HG03025 (cell line): Measurements from ENCODE around the gene WWOX.

Source experiments
- ATAC-seq: cut with Tn5 transposase; IDR thresholded peaks from one replicate; pipeline ENCODE4 v1.9.1; 2021; ENCODE audit warnings: mild to moderate bottlenecking, moderate library complexity; ENCODE audit not compliant: unreplicated experiment, low FRiP score

Gene WWOX

DNA sequence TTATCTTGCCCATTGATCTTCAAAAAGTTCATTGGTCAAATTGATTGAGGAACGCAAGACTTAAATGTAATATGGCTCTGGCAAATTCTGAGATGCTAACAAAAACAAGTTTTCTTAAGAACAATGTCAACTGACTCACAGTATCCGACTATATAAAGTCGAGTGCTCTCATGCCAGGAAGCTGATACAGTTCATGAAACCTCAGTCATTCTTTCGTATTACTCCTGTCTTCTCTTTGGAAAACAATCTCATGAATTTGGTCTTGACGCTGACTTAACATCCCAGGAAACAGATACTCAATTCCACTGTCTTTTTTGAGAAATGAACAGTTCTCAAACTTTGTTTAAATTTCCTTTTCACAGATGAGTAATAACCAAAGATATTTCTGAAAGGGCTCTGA lies 796.2 kb downstream of the WWOX start:
- no peak for ATAC-seq

- ATAC-seq = no peak
Observed at GRCh38 chr16:78896280-78896679, 796.8 kb downstream of the WWOX start.

DNA sequence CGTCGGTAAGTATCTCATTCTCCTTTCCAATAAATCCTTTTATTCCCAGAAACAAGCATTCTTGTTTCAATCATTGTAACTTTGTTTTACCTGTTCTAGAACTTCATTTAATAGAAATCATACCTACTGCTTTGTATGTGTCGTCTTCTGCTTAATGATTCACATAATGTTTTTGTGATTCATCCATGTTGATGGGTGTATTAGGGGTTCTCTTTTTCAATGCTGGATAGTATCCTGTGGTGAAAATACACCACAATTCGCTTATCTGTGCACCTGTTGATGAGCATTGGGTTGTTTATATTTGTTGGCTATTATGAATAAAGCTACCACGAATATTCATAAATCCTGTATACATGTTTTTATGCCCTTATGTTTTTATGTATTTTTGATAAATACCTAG lies 797.8 kb downstream of the WWOX start:
- ATAC-seq = no peak

- ATAC-seq = no peak
Observed at GRCh38 chr16:78900044-78900811, 800.8 kb downstream of the WWOX start.

- ATAC-seq = no peak
Observed at GRCh38 chr16:78900966-78901365, 801.5 kb downstream of the WWOX start.

GRCh38 chr16:78902321-78902720 lies 802.9 kb downstream of the WWOX start:
- ATAC-seq = no peak

DNA sequence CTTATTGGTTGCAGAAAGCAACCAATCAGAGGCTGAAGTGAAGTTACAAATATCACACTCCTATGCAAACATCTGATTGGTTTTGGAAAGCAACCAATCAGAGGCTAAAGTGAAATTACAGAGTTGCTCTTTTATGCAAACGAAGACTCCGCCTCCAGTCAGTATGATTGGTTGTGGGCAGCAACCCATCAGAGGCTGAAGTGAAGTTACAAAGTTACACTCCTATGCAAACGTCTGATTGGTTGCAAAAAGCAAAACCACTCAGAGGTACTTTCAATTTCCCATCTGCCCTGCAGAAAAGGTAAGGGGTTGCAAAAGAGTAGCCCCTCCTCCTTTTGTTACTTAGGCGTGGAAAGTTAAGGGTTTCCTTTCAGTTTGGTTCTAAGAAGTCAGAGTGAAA lies 803.8 kb downstream of the WWOX start:
- ATAC-seq = no peak

- no peak for ATAC-seq
Observed at GRCh38 chr16:78903843-78904242, 804.4 kb downstream of the WWOX start.

DNA sequence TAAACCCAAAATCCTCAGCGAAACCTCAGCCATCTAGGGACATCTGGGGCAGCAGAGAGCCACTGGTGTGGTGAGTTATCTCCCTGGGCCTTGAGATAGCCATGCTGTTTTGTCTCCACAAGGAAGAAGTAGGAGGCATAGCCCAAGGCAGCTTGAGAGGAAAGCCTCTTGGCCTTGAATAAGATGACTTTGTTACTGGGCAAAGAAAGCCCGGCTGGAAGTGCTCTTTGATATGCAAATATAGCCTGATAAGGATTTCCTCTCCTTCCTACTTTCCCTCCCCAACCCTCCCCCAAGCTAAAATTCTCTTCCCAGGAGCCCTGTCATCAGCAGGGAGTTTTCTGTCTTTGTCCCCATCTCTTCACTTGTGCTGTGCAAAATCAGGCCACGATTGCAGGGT lies 806.7 kb downstream of the WWOX start:
- no peak for ATAC-seq

- ATAC-seq = no peak
Observed at GRCh38 chr16:78909226-78909625, 809.8 kb downstream of the WWOX start.

DNA sequence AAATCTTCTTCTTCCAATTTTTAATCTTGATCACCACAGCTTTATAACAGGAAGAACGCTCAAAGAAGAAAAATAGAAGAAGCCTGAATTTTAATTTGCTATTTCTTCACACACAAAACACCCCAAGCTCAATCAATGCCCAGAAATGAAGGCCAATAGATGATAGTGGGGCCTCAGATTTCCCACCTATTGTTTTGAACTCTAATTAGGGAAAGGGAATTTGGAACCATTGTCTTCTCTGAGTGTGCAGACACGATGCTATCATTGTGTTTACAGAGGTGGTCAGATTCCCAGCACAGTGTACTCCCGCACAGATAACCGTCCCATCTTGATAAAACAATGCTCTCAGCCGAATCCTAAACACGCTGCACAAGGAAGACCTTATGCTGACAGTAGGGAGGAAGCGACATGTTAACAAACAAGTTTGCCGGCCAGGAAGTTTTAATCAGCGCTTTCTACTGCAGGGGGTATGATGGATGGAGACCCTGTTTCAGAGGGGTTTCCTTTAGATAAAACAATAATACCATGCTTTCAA lies 816.4 kb downstream of the WWOX start:
- no peak for ATAC-seq

DNA sequence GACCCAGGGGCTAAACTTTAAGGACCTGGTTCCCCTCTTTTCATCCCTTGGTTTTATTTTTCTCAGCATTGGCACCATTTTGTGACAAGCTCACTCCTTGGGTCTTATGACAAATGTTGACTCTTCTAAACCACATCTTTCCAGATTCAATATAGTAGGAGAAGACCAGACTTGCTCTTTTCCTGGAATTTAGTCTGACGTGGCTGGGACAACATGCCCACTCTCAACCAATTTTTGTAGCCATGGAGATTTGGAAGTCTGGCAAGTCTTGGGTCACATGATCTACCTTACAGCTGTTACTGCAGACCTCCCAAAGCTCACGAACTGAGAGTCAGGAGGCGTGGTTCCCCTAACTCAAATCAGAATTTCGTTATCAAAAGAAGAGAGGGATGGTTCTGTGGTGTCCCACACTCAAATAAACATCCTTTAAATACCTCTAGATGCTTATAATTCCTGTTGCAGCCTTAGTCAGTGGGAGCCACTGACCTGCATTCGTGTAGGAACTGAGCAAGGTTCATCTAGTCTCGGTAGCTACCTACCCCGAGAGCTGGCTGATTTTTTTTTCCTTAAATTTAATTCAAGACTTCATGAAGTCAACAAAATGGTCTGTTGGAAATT lies 817.6 kb downstream of the WWOX start:
- no peak for ATAC-seq

DNA sequence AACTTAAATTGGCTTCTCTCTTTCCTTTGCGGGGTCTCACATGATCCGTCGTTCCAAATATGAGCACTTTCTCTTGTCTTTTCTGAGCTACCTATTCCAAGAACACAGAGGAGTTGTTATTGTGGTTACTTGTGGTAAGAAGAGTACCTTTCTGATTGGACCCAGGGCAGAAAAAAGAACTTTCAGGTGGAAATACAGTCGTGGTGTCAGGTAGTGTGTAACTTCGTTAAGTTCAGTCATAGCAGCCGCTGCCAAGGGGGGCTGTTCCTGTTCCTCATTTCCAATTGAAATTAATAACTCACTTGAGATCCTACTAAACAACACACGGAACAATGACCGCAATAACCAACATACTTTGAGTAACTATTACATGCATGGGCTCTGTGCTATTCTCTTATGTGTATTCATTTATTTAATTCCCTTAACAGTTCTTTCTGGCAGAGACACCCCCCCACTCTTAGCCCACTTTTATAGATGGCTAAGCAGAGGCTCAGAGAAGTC lies 819.4 kb downstream of the WWOX start:
- ATAC-seq = no peak

DNA sequence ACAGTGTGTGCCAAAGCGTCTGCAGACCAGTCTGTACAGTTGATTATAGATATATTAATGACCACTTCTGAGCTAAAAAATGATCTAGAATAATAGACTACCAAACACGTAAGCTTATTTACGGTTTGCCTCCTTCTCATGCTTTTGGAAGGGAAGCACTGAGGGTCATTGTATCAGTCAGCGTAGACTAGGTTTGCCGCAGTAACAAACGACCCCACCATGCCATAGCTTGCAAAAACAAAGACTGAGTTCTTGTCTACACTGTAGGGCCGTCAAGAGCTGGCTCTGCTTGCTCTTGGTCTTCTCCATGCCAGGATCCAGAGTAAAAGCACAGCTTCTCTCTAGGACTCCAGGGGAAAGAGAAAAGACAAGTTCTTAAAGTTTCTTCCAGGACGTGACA lies 820.4 kb downstream of the WWOX start:
- ATAC-seq = no peak

- ATAC-seq = no peak
Observed at GRCh38 chr16:78920621-78921020, 821.2 kb downstream of the WWOX start.

DNA sequence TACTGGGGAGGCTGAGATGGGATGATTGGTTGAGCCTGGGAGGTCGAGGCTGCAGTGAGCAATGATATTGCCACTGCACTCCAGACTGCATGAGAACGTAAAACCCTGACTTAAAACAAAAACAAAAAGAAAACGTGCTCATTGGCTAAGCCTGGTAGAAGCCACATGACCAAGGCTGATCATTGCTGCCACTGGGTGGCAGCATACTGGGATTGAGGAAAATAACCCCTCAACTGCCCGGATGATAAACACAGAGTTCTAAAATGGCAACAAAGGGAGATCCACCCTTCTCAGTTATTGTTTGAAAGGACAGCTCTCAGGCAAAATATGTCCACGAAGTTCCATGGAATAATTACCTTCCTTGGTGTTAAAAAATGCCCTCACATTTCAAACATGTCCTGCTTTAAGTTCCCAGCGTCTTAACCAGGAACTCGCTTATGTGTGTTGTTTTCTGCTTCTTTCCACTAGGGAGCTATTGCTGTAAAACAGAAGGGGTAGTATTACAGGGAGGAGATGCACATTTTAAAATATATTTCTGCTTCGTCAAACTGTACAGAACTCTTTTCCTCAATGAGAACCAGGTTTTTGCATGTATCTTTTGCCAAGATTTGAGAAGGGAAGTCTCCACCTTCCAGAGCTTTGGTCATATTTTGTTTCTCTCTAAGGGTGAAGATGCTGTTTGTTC lies 825.8 kb downstream of the WWOX start:
- ATAC-seq = no peak

DNA sequence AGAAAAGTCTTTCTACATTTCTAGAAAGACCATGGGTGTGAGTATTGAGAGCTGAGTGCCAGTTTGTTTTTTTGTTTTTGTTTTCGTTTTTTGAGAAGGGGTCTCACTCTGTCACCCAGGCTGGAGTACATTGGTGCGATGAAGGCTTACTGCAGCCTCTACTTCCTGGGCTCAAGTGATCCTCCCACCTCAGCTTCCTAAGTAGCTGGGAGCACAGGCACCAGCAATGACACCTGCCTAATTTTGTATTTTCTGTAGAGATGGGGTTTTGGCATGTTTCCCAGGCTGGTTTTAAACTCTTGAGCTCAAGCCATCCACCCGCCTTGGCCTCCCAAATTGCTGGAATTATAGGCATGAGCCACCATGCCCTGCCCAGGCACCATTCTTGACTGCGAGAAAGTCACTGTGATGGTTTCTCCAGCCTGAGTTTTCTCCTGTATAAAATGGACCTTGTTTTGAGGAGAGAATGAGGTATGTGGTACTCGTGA lies 827.3 kb downstream of the WWOX start:
- ATAC-seq = no peak

GRCh38 chr16:78927766-78928165 lies 828.3 kb downstream of the WWOX start:
- ATAC-seq = no peak

DNA sequence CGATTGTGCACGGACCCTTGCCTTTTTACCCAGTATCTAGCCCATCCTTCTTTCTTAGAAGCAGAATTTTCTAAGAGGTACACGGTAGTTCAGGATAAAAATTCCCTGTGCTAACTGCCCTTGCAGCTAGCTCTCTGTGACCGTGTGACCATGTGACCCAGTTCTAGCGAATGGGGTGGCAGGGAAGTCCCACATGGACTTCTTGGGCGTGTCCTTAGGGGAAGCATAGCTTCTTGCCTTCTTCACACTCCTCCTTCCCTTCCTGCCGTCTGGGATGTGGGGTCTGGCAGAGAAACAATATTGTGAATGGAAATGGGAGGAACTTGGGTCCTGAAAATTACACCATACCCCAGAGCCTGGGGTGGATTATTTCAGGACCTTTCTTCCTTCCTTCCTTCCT lies 830.4 kb downstream of the WWOX start:
- ATAC-seq = no peak

DNA sequence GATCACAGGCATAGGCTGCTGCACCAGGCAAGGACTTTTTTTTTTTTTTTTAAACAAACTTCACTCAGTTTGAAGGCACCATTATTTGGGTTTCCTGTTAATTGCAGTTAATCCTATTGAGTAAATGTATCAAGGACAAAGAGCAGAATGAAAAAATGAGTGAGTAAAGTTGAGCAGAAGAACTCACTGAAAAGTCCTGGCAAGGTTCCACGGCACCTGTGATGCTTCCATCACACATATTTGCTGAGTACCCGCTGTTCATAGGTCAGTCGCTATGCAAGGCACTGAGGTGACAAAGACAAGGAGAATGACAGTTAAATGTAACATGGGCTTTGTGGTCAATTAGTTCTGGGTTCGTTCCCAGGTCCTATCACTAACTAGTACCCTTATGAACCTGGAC lies 831.1 kb downstream of the WWOX start:
- no peak for ATAC-seq

DNA sequence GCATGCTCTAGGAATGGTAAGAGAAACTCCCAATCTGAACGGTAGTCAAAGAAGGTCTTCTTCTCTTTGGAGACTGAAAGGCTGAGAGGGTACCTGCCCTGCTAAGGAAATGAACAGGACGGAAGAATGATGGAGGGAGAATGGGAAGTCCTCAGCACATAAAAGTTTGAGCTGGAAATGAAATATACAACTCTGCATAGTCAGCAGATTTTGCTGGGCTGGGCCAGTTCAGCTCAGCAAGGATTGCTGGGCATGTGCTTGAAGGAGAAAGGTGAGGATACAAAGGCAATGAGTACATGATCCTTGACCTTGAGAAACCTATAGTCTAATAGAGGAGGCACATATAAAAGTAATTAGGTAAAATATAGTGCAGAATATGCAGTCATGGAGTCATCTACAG lies 831.8 kb downstream of the WWOX start:
- ATAC-seq = no peak
